HG03342 (cell line): ENCODE results near the gene RABL2B.
"Not testable (repeated sequence)": the region's sequence is repeated elsewhere in the genome, so short reads cannot be mapped to it uniquely, and the experiment has no call there.

Experiments used
- ATAC-seq: cut with Tn5 transposase; IDR thresholded peaks from one replicate; pipeline ENCODE4 v1.9.1; 2021; ENCODE audit warnings: mild to moderate bottlenecking, moderate library complexity; ENCODE audit not compliant: unreplicated experiment

The RABL2B gene

GRCh38 chr22:50783033-50783879 lies at the start of gene RABL2B:
Gene RABL2B, minus strand, starts transcription at chr22:50783636. Its CDS starts 1,342 bp downstream, at chr22:50782294.
- ATAC-seq, result peak; percentile 81

DNA sequence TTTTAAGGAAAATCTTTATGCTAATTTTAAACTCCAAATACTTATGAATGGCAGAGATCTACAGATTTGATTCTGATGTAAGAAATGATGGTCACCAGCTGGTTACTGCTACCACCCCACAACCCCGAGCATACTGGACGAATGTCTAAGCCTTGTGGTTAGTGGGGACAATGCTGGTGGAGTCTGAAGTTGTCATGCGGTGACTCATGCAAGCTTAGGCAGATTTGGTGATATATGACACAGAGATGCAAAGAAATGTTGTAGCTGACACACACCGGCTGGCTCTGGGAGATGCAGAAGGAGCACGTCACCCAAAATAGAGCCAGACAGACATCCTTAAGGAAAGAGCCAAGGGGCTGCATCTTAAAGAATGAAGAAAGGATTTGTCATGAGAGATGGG lies 3.5 kb upstream of the RABL2B start:
- not testable (repeated sequence) for ATAC-seq

DNA sequence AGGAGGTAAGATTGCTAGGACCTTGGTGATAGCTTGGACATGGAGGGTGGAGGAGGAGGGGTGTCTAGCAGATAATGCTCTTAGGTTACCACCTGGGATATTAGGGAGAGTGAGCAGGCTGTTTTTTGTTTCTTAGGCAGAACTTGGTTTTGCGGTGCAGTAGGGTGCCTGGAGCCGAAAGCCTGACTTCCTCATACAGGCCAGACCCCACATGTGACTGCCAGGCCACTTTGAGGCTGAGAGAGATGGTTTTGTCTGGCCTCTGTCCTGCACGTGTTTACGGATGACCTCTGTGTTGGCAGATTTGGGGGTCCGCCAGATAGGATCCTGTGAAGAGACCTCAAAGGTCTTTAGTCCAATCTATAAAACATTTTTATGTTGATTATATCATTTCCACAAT lies 1.9 kb upstream of the RABL2B start:
- ATAC-seq, result not testable (repeated sequence)

DNA sequence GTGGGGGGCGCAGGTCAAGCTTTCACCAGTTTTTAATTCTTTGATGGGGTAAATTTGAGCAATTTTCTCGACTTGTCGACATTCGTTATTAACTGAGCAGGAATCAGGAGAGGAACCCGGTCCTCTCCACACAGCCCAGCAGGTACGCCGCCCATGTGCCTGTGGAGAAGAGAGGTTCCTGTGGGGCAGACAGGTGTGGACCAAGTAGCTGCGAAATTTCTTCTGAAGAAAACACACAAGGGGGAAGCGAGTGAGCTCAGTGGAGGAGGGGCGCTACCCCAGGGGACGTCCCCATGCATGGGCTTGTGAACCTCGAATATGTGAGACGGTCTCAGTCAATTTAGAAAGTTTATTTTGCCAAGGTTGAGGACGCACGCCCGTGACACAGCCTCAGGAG lies 442 bp upstream of the RABL2B start:
- peak; percentile 34 for ATAC-seq

GRCh38 chr22:50782253-50782652 lies 1.2 kb downstream of the RABL2B start:
- ATAC-seq, result not testable (repeated sequence)

DNA sequence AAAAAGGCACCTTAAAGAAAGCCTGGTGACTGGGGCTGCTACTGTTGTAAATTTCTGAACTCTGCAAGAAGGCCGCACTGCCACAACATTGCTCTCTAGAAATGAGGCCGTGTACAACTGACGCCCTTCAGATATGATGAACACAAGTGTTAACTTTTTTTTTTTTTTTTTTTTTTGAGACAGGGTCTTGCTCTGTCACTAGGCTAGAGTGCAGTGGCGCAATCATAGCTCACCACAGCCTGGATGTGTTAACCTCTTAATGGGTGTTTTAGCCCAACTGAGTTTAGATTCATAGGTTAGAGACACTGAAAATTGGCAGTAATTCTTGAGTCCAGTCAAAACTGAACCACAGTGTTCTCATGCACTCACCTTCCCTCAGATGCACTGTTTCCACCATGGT lies 3.2 kb downstream of the RABL2B start:
- not testable (repeated sequence) for ATAC-seq

GRCh38 chr22:50777631-50778030 lies 5.8 kb downstream of the RABL2B start:
- ATAC-seq, result not testable (repeated sequence)

GRCh38 chr22:50775132-50775531 lies 8.3 kb downstream of the RABL2B start:
- ATAC-seq, result not testable (repeated sequence)

- ATAC-seq, result not testable (repeated sequence)
Measured at GRCh38 chr22:50764288-50764687, 19.1 kb downstream of the RABL2B start.

DNA sequence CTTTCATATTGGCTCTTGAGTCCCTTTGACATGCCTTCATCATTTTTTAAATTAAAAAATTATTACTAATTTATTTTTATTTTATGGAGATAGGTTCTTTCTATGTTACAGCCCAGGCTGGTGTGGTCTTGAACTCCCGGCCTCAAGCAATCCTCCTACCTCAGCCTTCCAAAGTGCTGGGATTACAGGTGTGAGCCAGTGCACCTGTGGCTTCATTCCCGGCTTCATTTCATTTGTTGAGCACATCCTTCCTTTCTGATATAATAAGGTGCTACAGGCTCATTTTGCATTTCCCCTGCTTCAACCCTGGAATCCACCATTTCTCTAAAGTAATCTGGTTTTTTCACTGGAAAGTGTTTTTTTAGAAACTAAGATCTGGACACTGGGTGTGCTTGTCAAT lies 21.6 kb downstream of the RABL2B start:
- ATAC-seq, result not testable (repeated sequence)

DNA sequence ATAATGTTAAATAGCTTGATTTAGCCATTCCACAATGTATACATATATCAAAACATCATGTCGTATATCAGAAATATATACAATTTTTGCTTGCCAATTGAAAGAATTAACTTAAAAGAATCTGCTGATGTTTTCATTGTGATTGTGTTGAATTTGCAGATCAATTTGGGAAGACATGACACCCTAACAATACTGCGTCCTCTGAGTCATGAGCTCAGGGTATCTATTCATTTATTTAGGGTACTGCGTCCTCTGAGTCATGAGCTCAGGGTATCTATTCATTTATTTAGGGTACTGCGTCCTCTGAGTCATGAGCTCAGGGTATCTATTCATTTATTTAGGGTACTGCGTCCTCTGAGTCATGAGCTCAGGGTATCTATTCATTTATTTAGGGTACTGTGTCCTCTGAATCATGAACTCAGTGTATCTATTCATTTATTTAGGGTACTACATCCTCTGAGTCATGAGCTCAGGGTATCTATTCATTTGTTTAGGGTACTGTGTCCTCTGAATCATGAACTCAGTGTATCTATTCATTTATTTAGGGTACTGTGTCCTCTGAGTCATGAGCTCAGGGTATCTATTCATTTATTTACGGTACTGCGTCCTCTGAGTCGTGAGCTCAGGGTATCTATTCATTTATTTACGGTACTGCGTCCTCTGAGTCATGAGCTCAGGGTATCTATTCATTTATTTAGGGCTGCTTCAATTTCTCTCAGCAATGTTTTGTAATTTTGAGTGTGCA lies 23.7 kb downstream of the RABL2B start:
- ATAC-seq, result not testable (repeated sequence)

DNA sequence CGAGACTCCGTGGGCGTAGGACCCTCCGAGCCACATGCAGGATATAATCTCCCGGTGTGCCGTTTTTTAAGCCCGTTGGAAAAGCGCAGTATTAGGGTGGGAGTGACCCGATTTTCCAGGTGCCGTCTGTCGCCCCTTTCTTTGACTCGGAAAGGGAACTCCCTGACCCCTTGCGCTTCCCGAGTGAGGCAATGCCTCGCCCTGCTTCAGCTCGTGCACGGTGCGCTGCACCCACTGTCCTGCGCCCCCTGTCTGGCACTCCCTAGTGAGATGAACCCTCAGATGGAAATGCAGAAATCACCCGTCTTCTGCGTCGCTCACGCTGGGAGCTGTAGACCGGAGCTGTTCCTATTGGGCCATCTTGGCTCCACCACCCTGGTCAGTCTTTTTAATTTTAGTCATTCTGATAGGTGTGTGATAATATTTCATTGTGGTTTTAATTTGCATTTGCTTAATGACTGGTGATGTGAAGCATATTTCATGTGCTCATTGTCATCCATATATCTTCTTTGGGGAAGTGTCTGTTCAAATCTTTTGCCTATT lies 26.4 kb downstream of the RABL2B start:
- ATAC-seq, result not testable (repeated sequence)

DNA sequence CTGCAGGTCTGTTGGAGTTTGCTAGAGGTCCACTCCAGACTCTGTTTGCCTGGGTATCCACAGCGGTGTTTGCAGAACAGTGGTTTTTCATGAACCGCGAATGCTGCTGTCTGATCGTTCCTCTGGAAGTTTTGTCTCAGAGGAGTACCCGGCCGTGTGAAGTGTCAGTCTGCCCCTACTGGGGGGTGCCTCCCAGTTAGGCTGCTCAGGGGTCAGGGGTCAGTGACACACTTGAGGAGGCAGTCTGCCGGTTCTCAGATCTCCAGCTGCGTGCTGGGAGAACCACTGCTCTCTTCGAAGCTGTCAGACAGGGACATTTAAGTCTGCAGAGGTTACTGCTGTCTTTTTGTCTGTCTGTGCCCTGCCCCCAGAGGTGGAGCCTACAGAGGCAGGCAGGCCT lies 27.0 kb downstream of the RABL2B start:
- not testable (repeated sequence) for ATAC-seq

- not testable (repeated sequence) for ATAC-seq
Measured at GRCh38 chr22:50755251-50755650, 28.2 kb downstream of the RABL2B start.

DNA sequence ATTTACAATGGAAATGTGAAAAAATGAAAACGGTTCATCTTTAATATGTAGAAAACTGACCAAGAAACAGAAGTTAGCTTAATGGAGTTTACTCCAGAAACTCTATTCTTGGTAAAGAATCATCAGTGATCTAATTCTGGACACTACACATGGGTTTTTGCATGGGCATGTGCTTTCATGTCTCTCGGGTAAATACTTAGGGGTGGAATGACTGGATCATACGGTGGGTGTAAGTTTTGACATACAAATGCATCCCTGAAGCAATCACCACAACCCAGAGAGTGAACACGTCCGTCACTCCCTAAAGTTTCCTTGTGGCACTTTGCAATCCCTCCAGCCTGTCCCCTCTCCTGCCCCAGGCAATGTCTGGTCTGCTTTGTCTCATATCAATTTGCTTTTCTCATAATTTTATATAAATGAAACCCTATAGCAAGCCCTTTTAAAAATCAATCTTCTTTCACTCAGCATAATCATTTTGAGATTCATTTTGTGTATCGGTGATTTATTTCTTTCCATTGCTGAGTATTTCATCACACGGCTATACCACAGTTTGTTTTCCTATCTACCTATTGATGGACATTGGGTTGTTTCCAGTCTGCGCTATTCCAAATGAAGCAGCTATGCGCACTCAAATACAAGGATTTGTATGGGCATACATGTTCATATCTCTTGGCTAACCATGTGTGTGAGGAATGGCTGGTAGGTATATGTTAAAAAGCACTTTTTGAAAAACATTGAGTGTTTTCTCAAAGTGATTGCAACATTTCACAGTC lies 33.9 kb downstream of the RABL2B start:
- ATAC-seq, result not testable (repeated sequence)

GRCh38 chr22:50748630-50749029 lies 34.8 kb downstream of the RABL2B start:
- not testable (repeated sequence) for ATAC-seq

- not testable (repeated sequence) for ATAC-seq
Measured at GRCh38 chr22:50747521-50747920, 35.9 kb downstream of the RABL2B start.

GRCh38 chr22:50744424-50744823 lies 39.0 kb downstream of the RABL2B start:
- ATAC-seq, result not testable (repeated sequence)

DNA sequence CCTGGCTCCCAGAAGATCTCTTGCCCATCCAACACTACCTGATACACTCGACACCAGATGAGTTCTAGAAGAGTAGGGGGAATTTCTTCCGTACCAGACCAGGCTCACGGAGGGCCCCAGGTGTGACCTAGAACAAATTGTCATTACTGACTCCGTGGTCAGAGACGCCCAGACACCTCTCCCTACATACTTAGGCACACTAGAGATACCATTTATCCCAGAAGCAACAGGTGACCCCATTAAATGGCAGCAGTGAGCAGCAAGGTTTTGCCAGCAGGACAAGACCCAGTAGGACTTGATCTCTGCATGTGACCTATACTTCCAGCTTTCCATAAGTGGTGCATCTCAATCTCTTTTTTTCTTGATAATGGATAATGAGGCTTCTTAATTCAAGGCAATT lies 42.7 kb downstream of the RABL2B start:
- not testable (repeated sequence) for ATAC-seq

DNA sequence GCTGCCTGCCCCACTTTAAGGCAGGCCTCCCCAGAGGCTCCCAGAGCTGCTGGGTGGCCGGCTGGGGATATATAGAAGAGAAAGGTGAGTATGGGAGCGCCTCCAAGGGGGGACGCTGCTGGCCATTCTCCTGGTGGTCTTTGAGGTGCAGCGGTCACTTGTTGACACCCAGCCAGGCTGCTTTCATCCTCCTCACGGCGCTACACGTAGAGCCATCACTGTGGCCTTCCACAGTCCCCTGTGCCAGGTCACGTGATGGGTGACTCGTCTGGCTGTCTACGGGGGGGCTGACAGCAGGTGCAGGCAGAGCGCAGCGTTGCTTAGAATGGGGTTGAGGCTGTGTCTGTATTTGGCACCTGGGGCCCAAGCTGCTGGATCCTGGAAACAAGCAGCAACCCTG lies 43.5 kb downstream of the RABL2B start:
- ATAC-seq, result no peak

DNA sequence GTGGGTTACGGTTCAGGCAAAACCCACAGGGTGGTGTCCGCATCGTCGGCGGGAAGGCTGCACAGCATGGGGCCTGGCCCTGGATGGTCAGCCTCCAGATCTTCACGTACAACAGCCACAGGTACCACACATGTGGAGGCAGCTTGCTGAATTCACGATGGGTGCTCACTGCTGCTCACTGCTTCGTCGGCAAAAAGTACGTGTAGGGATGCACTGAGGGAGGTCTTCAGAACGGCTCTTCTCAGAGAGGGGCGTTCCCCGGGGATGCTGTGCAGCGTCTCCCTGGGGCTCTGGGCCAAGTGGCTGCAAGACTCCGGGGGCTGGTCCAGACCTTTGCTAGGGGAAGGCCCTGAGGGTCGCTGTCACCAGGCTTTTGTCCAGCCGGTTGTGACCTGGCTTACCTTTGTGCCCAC lies 44.2 kb downstream of the RABL2B start:
- no peak for ATAC-seq
